T-helper 17 cell (primary cell): Measurements from ENCODE around the gene CCDC86. TPM values are rescaled to one million over a fixed set of nuclear protein-coding genes. Genes with fewer than 3 reads are reported as not detected.

ENCODE experiments used
- ATAC-seq: fragments of 150-1000 bp; cut with Tn5 transposase; 2 replicates; pipeline ENCODE4 v1.10.0; 2021; ENCODE audit warnings: mild to moderate bottlenecking, moderate library complexity
- DNase-seq, 3 donors: peaks; one replicate each; pipeline versions ENCODE4 v3.0.0 to v3.0.0-alpha.2; 2020 to 2021
- H3K9me3 ChIP-seq: one replicate; pipeline ENCODE4 v1.7.0; 2013; ENCODE audit warnings: low read length, mild to moderate bottlenecking; ENCODE audit not compliant: control insufficient read depth, poor library complexity, severe bottlenecking
- H3K27ac Mint-ChIP-seq: one replicate; pipeline ENCODE4 v1.8.0; 2022; ENCODE audit warnings: mild to moderate bottlenecking, moderate library complexity, mixed read lengths
- H3K27me3 Mint-ChIP-seq: one replicate; pipeline ENCODE4 v1.8.0; 2022; ENCODE audit warnings: mixed read lengths
- H3K36me3 Mint-ChIP-seq: one replicate; pipeline ENCODE4 v1.8.0; 2022; ENCODE audit warnings: low read depth, mixed read lengths
- H3K4me1 Mint-ChIP-seq: one replicate; pipeline ENCODE4 v1.8.0; 2022; ENCODE audit warnings: mild to moderate bottlenecking, mixed read lengths
- H3K4me3 Mint-ChIP-seq: one replicate; pipeline ENCODE4 v1.8.0; 2022; ENCODE audit warnings: mild to moderate bottlenecking, moderate library complexity, mixed read lengths
- total RNA-seq, 4 donors: library from RNA in 2 of 4; stranded (reverse) in 2 of 4; gene quantifications; one replicate each; pipeline ENCODE4 v1.2.3 and lab custom pipeline; 2022 to 2026

Gene CCDC86
- total RNA-seq, 2 donors from 2014 or later = 9.2 to 13.1 TPM

DNA sequence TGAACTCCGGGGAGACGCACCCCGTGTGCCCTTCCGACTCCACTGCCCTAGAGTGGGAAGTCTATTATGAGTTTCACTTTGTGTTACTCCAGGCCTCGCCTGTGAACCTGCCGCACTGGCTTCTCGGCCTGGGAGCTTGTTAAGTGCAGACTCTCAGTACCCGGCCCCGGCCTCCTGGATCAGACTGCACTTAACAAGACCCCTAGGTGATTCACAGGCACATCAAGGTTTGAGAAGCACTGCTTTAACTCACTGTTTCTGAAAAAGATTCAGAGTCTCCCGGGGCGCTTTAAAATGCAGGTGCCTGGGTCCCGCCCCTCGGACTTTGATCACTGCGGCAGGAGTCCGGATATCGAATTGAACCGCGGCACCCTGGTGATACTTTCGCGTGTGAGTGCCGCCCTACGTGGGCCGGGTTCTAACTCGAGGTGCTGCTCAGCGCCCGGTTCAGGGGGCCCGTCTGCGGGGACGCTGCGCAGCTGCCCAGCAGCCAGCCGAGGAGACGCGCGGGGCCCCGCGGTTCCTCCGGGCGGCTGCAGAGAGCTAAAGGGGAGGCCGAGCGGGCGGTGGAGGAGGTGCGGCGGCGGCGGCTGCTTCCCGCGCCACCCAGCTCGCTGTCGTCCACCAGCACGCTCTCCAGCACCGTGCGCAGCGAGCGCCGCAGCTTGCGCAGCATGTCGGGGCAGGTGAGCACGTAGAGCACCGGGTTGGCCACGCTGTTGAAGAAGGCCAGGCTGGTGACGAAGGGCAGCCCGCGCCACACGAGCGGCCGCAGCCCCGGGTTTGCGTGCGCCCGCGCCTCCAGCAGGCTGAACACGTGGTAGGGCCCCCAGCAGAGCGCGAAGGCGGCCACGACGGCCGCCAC, 10.4 kb downstream of the CCDC86 start:
- Mint-ChIP-seq H3K27ac (peak overlapping the region; percentile 11), H3K36me3 (peaks cover 12% of the 10 kb centered on the region), H3K4me3 (peak overlapping the region; percentile 61), H3K4me1 (peaks cover 2% of the 10 kb centered on the region), H3K27me3 (no peaks in the 10 kb centered on the region)
- no peak for ATAC-seq
- no peaks in the 10 kb centered on the region for H3K9me3 ChIP-seq
- no peak for DNase-seq

DNA sequence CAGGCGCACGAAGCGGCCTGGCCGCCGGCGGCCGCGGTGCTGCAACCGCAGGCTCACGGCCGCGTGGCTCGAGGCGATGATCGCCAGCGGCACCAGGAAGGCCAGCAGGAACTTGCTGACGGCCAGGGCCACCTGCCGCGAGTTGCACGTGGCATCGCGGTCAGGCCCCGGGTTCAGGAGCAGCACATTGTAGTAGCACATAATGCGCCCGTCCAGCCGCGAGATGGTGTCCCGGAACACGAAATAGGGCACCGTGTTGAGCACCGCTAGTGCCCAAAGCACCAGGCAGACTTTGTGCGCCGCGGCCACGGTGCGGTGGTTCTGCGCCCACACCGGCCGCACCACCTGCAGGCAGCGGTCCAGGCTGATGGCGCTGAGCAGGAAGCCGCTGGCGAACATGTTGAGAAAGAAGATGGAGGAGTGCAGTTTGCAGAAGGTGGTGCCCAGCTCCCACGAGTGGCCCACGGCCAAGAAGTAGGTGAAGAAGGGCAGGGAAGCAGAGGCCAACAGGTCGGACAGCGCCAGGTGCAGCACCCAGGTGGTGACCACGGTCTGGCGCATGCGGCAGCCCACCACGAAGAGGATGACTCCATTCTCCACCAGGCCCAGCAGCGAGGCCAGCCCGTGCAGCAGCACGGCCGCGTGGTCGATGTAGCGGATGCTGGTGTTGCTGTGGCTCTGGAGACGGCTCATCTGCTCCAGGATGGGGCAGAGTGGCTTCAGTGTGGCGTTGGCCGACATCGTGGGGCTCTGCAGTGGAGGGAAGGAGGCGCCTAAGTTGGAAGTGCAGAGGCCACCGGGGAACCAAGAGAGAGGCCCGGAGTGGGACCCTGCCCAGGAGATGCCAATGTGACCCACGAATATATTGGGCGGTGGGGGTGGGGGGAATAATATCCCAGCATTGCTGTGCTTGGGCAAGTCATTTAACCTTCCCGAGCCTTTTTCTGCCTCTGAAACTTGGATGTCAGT, 11.4 kb downstream of the CCDC86 start:
- H3K9me3 ChIP-seq = no peaks in the 10 kb centered on the region
- Mint-ChIP-seq H3K4me1 (peaks cover 2% of the 10 kb centered on the region), H3K4me3 (no peak overlapping the region), H3K27ac (no peak overlapping the region), H3K27me3 (no peaks in the 10 kb centered on the region), H3K36me3 (peaks cover 12% of the 10 kb centered on the region)
- no peak for DNase-seq
- no peak for ATAC-seq

DNA sequence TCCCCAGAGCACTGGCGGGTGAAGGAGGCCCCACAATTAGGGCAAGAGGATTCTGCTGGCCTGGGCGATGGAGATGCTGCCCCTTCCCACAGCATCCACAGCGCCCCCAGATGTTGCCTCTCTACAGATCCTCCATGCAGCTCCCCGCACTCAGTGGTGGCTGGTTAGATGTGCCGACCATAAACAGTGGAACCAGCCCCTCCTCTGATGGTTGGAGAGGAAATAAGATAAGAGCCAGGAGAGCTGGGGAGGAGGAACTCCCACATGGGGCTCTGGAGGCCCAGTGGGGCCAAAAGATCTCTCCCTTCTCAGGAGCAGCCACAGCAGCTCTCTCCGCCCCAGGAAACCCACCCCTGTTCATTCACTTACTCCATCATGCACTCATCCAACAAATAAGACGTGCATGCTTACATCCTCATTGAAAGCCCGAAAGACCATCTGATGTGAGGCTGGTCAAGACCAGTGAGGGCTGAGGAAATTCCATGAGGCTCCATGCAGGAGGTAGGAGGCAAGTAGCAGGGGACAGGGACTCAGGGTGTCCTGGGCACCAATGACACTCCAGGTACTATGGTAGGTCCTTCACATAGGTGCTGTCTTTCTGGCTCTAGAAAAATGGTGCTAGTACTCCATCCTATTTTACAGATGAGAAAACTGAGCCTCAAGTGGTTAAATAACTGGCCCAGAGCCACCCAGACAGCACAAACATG, 12.4 kb downstream of the CCDC86 start:
- Mint-ChIP-seq H3K27ac (no peak overlapping the region), H3K4me3 (no peak overlapping the region), H3K4me1 (peaks cover 7% of the 10 kb centered on the region), H3K36me3 (peaks cover 8% of the 10 kb centered on the region), H3K27me3 (no peaks in the 10 kb centered on the region)
- no peaks in the 10 kb centered on the region for H3K9me3 ChIP-seq
- DNase-seq (no peak), ATAC-seq (no peak)

DNA sequence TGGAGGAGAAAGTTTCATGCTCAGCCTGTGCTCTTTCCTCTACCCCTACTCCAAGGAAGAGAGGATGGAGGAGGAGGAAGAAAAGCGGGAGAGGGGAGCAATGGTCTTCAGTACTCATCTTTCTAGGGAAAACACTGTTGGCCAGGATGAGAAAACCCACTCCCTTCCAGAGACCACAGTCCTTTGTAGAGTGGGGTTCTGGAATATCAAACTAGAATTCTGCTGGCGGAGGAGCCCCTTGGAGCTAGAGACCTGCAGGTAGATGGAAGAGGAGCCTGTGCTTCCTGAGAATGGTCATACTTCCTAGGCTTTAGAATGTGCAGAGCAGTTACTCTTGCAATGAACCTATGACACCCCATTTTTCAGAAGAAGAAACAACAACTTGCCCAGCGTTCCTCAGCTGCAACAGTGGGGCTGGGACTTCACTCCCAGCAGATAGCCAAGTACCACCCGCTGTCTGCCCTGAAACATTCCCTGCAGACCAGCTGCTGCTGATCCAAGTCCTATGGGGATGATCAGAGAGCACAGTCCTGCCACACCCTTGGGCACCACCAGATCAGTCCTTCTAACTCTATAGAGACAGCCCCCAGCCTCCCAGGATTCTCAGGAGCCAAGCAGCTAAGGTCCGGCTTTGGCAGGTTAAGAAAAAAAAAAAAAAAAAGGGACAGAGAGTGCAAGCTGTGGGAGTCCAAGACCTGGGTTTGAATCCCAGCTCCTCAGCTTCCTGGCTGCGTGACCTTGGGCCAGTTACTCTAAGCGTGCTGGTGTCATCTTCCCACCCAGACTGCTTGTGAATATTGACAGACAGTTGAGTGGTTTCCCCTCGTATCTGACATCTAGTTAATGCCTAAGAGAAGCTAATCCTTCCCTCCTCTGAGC, 13.2 kb downstream of the CCDC86 start:
- no peaks in the 10 kb centered on the region for H3K9me3 ChIP-seq
- H3K4me3 Mint-ChIP-seq = peak overlapping the region; percentile 28
- DNase-seq (no peak), ATAC-seq (no peak)
- H3K4me1 Mint-ChIP-seq = peaks cover 7% of the 10 kb centered on the region
- H3K27me3 Mint-ChIP-seq = no peaks in the 10 kb centered on the region
- peak overlapping the region; percentile 63 for H3K27ac Mint-ChIP-seq
- peaks cover 8% of the 10 kb centered on the region for H3K36me3 Mint-ChIP-seq

DNA sequence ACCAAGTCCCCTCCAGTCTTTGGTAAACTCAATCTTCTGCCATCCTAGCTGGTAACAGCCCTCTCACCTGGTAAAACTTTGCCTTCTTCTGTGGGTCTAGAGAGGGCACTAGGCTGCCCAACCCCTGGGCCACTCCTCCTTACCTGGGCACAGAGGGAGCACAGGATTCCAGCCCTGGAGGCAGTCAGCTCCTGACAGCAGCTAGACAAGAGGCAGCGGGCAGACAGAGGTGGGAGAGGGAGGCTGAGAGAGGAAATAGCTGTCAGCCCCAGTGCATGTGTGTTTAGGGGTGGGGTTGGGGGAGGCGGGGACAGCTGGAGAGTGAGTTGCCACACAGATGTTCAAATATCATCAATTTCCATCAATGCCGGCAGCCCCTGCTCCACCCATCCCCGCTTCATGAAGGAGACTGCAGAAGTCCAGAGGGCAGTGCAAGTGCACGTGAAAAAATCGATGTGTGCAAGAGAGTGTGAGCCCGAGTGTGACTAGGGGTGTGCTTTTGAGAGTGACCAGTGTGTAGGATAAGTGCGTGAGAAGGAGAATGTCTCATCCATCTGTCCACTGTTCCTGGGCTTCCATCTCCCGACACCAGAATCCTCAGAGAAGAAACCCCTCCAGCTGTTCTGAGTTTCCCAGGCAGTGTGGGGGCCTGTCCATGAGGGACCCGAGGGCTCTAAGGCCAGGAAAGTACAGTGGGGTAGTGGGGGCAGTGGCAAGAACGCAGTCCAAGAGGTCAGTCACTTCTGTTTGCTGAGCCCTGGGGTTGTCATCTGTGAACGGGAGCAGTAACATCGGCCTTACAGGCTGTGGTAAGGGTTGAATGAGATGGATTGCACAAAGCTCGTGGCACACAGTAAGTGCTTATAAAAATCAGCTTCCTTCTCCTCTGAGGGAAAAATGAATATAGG, 14.1 kb downstream of the CCDC86 start, which contains the start of gene PTGDR2:
TSS of gene PTGDR2 (minus strand) at position 225 of the 908 bp plus-strand sequence. CDS start 2,228 bp downstream, outside the sequence.
- H3K27ac Mint-ChIP-seq = peak within 1 kb of the TSS; percentile 63
- DNase-seq (no peak), ATAC-seq (no peak)
- H3K4me1 Mint-ChIP-seq = peaks cover 5% of the 10 kb centered on the region
- H3K27me3 Mint-ChIP-seq = no peaks in the 10 kb centered on the region
- H3K4me3 Mint-ChIP-seq = peak within 1 kb of the TSS; percentile 39
- no peaks in the 10 kb centered on the region for H3K9me3 ChIP-seq
- peaks cover 4% of the 10 kb centered on the region for H3K36me3 Mint-ChIP-seq

DNA sequence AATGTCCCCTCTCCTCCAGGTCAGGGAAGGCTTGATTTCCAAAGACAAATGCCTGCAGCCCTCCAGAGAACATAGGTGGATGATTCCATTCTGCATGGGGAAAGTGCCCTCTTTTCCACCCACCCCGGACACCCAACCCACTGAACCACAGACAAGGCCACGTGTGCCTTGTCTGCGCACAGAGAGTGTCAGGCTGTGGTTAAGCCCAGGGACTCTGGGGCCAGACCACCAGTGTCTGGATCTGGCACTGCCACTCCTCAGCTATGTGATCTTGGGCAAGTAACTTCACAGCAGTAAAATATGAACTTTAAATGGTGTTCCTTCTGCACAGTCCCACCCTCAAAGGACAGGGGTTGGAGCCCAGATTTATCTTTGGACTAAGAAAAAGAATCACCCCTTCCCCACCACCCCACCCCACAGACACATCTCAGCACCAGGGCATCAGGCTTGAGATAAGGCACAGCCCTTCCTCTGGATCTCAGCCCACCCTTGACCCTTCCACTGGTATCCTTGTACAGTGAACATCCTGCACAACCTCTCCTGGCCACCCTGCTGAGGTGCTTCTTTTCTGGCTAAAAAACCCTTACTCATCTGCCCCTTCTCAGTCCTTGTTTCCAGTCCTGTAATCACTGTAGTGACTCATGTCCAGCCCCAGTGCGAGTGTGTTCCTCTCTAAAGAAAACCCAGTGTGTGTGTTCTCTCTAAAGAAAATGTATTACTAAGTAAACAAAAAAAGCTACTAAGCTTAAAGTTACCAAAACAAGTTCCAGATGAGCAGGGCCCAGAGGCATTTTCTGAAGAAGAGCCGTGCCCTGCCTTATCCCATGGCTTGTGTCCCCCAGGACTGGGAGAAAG, 15.7 kb downstream of the CCDC86 start:
- Mint-ChIP-seq H3K4me1 (peaks cover 5% of the 10 kb centered on the region), H3K4me3 (no peak overlapping the region), H3K27me3 (no peaks in the 10 kb centered on the region), H3K27ac (no peak overlapping the region), H3K36me3 (peaks cover 2% of the 10 kb centered on the region)
- ATAC-seq (no peak), DNase-seq (no peak)
- H3K9me3 ChIP-seq = no peaks in the 10 kb centered on the region

DNA sequence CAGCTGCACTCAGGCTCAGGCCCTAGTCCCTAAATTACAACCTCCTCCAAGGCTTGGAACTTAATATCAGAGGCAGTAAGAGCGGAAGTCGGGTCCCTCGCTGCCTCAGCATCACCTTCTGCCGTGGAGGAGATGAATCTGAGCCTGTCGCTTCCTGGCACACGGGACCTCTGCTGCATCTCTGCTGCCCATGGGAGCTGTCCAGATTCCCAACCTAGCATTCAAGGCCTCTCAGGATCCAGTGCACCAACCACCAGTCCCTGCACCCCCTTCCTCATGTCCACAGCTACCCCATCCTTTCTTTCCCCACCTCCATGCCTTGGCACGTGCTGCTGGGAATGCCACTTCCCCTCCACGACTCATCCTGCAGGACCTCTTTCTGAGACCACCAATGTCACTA, 16.3 kb downstream of the CCDC86 start:
- Mint-ChIP-seq H3K27ac (peak overlapping the region; percentile 77), H3K36me3 (no peaks in the 10 kb centered on the region), H3K4me3 (no peak overlapping the region), H3K4me1 (peaks cover 5% of the 10 kb centered on the region), H3K27me3 (no peaks in the 10 kb centered on the region)
- no peak for DNase-seq
- no peak for ATAC-seq
- no peaks in the 10 kb centered on the region for H3K9me3 ChIP-seq

DNA sequence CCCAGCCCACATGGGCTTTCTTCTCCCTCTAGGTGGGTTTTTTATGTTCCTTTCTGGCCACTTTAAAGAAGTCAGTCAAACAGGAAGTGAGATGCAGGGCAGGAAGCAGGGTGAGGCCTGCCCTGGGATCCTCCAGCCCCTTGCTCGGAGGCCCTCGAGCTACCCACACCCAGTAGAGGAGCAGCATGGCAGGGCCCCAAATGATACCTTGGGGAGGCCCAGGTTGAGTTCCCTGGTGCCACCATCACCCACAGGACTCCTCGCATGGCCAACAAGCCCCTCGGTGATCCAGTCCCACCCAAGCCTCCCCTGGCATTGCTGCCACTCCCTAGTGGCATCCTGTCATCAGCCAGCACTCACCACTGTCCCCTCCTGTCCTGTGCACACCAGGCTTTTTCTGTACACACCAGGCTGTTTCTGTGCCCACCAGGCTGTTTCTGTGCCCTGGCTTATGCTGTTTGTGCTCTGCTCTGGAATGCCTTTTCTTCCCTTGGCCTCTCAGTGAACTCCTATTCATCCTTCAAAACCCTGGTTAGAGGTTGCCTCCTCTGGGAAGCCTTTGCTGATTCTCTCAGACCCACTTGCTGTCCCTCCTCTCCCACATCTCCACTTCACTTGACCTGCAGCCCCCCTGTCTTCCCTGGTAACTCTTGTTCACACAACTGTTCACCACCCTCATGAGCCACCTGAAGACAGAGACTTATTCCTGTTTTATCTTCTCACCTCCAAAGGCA, 17.0 kb downstream of the CCDC86 start:
- ATAC-seq (no peak), DNase-seq (no peak)
- peak overlapping the region; percentile 77 for H3K27ac Mint-ChIP-seq
- H3K4me3 Mint-ChIP-seq = no peak overlapping the region
- no peaks in the 10 kb centered on the region for H3K36me3 Mint-ChIP-seq
- peaks cover 5% of the 10 kb centered on the region for H3K4me1 Mint-ChIP-seq
- no peaks in the 10 kb centered on the region for H3K27me3 Mint-ChIP-seq
- no peaks in the 10 kb centered on the region for H3K9me3 ChIP-seq

DNA sequence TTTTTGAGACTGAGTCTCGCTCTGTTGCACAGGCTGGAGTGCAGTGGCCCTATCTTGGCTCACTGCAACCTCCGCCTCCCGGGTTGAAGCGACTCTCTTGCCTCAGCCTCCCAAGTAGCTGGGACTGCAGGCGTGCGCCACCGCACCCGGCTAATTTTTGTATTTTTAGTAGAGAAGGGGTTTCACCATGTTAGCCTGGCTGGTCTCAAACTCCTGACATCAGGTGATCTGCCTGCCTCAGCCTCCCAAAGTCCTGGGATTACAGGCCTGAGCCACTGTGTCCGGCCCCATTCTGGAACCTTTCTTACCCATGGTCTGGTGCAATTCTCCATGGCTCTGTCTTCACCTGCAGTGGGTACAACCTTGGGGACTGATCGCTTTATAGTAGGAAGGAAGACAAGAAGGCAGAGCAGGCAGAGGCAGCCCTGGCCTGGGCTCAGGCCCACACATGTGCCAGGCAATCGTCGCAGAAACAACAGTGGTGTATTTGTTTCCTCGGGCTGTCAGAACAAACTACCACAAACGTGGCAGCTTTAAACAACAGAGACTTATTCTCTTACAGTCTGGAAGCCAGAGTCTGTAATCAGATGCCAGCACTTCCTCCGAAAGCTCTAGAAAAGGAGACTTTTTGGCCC, 17.8 kb downstream of the CCDC86 start:
- ATAC-seq = no peak
- H3K9me3 ChIP-seq = no peaks in the 10 kb centered on the region
- H3K4me1 Mint-ChIP-seq = peaks cover 5% of the 10 kb centered on the region
- no peaks in the 10 kb centered on the region for H3K36me3 Mint-ChIP-seq
- no peak for DNase-seq
- H3K4me3 Mint-ChIP-seq = no peak overlapping the region
- peak overlapping the region; percentile 47 for H3K27ac Mint-ChIP-seq
- H3K27me3 Mint-ChIP-seq = no peaks in the 10 kb centered on the region

DNA sequence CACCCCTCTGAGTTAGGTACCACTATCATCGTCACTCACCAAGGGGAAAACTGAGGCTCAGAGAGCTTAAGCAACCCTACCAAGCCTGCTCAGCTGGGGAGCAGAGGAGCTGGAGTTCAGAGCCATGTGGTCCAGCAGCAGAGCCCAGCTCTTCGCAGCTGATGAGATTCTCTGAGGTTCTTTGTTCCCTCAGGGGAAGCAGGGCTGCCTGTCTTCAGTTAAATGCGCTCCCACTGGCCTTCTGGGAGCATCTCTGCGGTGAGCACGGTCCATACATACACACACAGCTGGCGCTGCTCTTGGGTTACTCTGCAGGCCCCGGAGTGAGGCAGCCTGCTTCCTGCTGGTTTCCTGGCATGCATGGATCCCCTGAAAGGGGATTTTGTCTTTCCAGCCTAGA, 19.0 kb downstream of the CCDC86 start:
- no peak overlapping the region for H3K27ac Mint-ChIP-seq
- no peak for DNase-seq
- H3K27me3 Mint-ChIP-seq = no peaks in the 10 kb centered on the region
- peaks cover 5% of the 10 kb centered on the region for H3K4me1 Mint-ChIP-seq
- no peaks in the 10 kb centered on the region for H3K9me3 ChIP-seq
- H3K36me3 Mint-ChIP-seq = no peaks in the 10 kb centered on the region
- ATAC-seq = no peak
- H3K4me3 Mint-ChIP-seq = no peak overlapping the region
